Measurements from ENCODE around the gene PTPN3.
"Not testable (repeated sequence)": the region's sequence is repeated elsewhere in the genome, so short reads cannot be mapped to it uniquely, and the experiment has no call there.

PTPN3 gene

DNA sequence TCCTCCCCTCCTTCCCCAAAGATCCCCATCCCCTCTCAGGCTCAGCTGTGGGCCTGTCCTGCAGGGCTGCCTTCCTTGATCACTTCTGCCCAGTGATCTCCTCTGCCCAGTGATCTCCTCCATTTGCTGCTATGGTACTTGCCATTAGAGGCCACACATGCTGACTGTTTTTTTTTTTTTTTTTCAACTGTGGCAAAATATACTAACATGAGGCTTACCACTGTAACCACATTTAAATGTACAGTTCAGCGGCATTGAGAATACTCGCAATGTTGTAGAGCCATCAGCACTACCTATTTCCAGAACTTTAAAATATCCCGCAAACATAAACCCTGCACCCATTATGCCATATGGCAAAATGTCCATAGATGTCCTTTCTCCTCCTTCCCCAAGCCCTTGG is 115.5 kb downstream of the PTPN3 start:
- DNase-seq: no peak

DNA sequence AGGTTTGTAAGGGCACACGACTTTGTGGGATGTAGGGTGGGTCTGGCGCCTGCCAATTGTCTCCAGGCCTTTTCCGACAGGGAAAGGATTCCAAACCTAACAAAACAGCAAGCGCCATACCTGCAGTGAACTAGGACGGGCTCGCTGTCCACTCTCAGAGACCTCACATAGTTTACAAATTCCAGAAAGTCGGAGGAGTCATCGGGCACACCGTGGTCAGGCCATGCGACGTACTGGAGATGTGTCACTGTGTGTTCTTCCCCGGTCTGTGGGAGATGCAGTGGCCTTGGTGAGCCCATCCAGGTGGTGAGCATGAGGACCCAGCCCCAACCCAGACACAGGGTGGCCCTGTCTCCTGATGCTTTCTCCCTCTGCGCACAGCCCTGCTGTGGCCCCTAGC is 115.9 kb downstream of the PTPN3 start:
- no peak for DNase-seq

DNA sequence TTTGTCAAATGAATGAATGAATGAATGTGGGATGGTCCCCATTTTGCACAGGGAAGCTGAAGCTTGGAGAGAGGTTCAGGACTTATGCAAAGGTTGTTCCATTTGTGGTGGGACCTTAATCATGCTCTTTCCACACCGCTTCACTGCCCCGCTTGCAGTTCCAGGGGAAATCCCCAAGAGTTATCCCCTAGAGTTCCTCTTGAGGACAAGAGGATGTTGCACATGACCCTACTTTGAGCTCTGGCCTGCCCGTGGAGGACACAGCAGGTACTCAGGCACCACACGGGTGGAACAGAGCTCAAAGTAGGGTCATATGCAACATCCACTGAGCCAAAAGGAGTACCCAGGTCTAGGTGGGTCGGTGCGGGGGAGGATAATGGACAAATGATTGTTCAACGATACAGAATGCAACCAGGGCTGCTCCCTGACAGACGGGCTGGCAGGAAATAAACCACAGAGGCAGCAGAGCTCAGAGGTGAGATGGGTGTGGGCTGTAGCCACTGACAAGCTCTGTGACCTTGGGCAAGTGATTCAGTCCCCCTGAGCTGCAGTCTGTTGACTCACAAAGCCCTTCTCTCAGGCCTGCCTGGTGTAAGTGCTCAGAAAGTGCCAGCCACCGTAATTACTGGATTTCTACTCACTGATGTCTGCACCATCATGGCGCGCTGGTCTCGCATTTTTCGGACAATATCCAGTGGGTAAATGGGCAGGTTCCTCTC is 116.9 kb downstream of the PTPN3 start:
- no peak for DNase-seq

DNA sequence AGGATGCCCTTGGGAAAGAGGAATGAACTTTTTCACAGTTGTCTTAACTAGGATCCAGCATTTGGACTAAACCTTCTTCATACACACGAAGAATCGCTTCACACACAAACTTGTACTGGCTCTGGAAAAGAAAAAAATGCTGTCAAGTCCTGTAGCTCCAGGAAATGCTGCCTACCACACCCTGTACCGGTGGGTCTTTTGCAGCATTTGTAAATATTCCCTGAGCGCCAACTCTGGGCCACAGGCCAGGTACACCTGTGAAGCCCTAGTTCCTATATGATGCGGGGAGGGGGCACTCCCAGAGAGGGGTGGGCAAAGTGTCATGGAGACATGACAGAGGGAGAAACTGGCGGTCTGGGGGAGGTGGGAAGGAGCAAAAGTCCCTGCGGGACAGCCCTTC is 118.6 kb downstream of the PTPN3 start:
- no peak for DNase-seq

DNA sequence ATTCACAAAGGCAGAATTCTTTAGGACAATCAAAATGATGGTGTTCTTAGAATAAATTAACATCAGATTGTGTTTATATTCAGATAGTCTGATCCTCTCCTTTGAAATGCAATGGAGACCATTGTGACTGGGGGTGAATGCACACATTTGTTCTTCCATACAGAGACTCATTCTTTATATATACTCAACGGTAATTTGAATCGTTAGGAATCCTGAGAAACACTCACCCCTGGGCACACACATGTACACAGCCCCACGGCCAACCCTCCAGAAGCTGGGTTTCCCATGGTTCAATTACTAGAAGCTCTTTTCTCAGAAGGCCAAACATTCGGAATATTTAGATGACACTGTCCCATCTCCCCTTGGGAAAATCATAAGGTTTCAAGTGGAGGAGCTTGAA is 119.8 kb downstream of the PTPN3 start:
- no peak for DNase-seq

DNA sequence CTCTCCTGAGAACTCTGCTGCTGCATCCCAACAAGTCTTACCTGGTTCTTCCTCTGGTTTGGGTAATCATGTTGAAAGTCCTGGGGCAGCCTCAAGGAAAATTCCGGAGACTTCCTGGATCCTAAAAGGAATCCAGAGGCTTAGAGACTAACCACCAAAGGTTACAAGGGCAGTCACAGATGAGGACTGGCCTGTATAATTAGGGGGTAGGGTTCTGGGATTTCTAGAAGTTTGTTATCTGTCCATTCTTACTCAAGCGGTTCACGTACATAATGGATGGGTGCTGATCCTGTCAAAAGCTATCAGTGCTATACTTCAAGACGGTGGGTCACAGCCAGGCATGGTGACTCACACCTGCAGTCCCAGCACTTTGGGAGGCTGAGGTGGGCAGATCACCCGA is 125.9 kb downstream of the PTPN3 start:
- no peak for DNase-seq

DNA sequence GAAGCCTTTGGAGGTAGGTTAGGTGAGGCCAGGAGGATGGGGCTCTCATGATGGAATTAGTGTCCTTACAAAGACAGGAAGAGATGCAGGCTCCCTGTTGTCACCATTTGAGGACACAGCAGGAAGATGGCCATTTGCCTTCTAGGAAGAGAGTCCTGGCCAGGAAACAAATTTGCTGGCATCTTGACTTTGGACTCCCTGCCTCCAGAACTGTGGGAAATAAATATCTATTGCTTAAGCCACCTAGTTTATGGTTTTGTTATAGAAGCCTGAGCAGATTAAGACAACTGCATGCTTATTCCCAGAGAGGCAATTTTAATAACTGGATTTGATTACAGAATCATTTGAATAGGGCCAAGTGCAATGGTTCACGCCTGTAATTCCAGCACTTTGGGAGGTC is 126.7 kb downstream of the PTPN3 start:
- no peak for DNase-seq

DNA sequence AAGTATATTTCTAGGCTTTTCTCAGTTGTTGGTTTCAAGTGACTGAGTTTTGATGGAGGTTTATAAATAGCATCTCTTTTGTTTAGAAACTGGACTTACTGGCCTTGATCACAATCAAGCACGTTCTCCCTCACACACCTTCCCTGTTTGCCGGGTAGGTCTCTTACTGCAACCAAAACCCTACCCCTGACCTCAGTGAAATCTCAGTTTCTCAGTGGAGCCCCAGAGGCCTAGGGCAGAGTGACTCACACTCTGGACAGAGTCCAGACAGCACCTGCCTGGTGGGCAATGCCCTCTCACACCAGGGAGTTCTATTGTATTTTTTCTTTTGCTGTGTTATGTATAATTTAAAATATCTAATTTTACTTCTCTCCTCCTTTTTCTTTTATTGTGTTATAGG is 128.8 kb downstream of the PTPN3 start:
- no peak for DNase-seq

DNA sequence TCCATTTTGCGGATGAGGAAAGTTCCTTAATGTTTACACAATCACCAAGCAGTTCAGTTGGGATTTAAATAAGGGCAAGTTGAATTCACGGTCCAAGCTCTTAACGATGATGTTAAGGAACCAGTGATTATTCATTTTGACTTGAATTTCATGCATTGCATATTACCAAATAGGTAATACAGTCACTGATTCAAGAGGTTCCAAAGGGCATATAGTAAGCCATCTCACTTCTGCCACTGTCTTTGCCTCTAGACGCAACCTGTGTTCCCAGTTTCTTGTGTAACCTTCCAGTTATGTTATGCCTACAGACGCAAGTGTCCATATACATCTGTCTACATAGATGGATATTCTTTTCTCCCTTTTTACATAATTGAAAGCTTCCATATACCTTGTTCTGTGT is 137.3 kb downstream of the PTPN3 start:
- DNase-seq: no peak

DNA sequence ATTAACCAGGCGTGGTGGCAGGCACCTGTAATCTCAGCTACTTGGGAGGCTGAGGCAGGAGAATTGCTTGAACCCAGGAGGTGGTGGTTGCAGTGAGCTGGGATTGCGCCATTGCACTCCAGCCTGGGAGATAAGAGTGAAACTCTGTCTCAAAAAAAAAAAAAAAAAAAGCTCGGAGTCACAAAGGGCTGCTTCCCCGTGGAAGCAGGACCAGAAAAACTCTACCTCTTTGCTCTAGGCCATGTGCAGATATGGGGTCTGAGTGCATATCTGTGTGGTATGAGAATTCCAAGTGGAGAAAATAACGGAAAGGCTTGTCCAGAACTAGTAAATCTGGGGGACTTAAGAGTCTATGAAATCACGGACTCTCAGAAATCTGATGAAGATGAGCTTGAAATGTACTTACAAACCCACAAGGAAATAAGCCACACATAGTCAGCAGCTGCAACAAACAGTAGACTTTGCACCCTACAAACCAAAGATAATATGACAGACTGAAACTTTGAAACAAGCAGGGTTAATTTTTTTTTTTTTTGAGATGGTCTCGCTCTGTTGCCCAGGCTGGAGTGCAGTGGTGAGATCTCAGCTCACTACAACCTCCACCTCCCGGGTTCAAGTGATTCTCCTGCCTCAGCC is 139.0 kb downstream of the PTPN3 start:
- not testable (repeated sequence) for DNase-seq

DNA sequence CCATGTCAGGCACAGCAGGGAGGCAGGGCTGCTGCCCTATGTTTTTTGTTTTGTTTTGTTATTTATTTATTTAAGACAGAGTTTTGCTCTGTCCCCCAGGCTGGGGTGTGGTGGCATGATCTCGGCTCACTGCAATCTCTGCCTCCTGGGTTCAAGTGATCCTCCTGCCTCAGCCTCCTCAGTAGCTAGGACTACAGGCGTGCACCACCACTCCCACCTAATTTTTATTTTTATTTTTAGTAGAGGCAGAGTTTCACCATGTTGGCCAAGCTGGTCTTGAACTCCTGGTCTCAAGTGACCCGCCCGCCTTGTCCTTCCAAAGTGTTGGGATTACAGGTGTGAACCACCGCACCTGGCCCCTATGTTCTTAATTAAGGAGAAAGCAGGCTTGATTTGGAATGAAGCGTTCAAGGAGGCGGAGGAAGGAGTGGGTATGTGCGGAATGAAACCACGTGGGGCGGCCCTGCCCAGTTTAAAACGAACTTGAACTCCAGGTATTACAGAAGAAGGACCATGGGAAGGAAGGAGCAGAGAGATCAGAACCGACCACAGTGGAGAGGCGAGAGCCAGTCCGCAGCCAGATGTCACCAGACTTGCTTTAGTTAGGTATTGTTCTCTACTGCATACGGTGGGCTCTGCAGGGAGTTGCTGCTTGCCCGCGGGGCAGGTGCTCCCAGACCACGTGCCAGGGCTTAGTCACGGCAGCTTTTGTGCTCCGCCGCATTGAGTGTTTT is 142.4 kb downstream of the PTPN3 start:
- DNase-seq: no peak

DNA sequence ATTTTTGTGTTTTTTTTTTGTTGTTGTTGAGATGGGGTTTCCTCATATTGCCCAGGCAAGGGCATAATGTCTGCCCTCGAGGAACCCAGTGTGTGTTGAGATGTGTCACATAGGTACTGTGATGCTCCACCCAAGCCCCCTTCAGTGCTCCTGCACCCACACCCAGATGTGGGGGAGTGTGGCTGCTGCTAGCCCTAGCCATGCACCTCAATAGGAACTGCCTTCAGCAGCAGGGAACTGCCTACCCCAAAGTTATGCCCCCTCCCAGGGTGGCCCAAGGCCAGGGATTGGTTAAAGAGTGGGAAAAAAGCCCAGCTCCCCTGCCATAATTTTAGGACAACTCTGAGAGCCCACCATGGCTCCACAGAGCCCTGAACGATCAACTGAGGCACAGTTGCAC is 143.9 kb downstream of the PTPN3 start:
- no peak for DNase-seq

DNA sequence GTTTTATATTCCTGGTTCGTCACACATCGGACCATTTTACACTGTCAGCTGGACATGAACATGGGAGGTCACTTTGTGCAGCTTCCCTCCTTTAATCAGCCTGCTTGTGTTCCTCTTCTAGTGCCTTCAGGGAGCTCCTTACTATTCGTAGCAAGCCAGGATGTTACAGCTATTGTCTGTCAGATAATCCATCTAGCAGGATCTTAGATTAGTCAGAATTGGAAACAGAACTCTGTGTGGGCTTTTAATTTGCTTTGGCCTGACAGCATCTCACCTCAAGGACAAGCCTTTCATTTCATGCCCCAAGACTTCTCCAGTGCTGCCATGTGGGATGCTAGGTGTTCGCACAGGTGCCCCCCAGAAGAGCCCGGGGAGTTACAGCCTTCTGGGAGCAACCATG is 147.1 kb downstream of the PTPN3 start:
- no peak for DNase-seq

DNA sequence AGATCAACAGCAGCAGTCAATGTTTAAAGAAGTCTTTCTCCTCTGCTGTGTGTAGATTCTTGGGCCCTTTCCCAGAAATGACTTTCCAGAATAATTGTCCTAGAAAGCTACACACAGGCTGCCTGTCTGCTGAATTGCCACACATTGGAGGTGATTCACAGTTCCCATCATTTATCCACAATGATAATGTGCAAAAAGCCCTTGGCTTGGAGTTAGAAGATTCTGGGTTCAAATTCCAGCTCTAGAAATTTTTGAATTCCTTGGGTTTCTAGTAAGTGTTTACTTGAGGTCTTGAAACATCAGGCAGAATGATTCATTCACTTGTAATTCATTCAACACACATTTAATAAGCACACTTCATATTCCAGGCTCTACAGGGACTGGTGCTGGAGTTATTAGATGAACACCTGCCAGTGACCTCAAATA is 148.7 kb downstream of the PTPN3 start:
- DNase-seq: no peak

DNA sequence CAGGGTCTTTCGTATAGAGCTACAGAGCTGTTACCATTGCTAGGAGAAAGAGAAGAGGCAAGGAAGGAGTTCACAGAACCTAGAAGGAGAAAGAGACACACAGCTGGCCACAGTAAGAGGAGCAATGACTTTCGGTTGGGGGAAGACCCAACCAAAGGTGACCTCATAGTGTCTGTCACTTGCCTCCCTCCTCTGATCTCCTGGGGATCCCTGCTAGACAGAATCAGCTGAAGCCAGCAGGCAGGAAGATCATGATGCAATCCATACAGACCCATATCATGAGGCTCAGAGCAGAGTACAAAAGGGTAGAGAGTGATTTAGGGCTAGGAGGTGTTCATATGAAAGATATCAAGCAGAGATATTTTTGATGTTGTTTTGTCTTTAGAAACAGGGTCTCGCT is 151.2 kb downstream of the PTPN3 start:
- no peak for DNase-seq

DNA sequence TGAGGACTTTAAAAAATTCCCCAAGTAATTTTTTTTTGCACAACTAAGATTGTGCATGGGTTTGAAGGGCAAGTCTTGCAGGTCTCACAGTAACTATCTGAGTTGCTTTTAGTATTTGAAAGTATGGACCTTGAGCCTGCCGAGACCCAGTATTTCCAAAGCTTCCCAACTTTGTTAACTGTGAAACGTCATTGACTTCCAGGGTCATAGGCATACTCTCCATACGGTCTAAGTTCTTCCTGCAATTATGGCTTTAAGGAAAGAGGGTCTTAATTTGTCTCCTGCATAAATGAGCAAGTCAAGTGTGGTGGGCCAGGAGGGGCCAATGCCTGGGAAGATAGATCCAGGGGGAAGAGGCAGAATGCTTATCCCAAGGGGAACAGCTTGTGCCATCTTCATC is 153.2 kb downstream of the PTPN3 start:
- no peak for DNase-seq

DNA sequence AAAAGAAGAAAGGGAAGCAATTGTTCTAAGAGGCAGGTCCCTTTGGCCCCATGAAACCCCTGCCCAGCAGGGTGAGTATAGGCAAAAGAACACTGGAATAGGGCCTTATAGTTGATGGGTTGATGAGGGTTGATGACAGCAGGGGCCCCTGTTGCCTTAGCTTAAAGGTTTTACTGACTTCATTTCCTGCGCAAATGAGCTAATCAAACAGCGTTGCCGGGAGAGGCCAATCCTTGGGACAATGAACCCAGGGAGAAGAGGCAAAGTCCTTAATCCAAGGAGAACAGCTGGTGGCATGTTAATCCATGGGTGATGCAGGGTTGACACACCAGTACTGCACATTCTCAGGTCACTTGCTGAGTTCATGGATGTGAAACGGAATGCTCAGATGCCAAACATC is 155.2 kb downstream of the PTPN3 start:
- DNase-seq: no peak

DNA sequence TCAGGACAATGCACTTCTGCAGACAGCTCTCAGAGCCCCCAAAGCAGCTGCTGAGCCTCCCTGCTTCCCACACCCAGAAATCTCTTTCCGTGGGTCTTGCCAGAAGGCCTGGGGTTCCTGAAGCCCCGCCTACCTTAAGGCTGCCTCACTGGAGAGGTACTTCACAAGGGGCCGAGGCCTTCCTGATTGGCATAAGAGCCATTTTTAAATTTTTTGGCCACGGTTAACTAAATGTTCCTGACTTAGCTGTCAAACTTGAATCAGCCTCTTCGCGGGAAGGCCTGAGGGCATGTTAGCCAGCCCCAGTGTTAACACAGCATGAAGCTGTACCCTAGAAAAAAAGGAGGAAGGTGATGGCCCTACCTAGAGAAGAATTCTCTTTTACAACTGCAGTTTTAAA is 156.5 kb downstream of the PTPN3 start:
- no peak for DNase-seq

DNA sequence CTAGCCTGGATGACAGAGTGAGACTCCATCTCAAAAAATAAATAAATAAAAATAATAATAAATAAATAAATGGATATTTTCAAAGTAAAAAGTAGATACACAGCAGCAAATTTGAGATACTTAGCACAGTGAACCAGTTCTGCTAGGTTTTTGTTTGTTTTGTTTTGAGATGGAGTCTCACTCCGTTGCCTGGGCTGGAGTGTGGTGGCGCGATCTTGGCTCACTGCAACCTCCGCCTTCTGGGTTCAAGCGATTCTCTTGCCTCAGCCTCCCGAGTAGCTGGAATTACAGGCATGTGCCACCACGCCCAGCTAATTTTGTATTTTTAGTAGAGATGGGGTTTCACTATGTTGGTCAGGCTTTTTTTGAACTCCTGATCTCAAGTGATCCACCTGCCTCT is 157.1 kb downstream of the PTPN3 start:
- DNase-seq: not testable (repeated sequence)

DNA sequence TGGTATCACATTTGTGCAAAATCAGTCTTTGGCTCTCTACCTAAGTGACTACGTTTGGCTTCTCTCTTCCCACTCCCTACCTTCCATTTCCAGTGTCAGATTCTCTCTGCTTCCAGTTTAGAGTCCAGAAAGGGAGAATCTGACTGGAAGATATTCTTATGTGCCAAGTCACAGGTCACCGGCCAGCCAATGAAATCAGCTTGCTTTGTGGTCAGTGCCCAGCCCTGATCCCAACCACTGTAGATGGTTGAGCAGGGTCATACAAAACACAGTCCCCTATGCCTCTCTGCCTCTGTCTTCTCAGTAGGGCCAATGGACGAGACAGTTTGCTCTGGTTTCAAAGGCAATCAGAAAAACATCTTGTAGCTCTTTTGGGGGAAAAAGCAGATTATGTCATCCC is 161.7 kb downstream of the PTPN3 start:
- DNase-seq: no peak

DNA sequence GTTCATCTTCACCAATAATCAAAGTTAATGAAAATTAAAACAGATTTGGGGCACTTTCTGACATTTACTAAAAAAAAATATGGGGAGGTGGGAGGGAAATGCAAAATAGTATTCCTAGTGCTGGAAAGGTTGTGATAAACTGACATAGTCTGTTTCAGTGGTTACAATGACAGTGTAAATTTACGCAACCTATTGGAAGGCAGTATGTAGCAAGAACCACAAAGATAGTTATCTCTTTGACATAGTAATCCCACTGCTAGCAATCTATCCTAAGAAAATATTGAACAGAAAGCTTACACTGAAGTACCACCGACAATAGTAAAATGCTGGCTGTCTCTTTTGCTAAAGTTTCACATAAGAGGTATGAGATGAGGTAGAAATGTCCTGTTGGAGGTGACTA is 162.2 kb downstream of the PTPN3 start:
- DNase-seq: no peak

DNA sequence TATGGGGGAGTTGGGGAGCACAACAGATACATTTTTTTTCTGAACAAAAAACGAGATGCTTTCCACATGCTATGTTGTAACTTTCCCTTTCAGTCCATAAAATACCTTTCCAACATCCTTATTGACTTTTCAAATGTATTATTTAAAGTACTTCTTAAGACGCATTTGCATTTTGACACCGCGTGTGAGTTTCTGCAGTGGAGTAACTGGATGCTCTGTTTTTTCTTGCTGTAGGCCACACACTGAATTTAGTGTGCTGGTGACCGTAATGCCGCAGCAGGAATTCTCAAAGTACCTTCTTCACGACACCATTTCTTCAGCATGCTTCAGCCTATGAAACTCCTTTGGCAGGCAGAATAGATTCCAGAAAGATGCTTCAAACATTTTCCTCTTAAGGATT is 163.0 kb downstream of the PTPN3 start:
- no peak for DNase-seq

DNA sequence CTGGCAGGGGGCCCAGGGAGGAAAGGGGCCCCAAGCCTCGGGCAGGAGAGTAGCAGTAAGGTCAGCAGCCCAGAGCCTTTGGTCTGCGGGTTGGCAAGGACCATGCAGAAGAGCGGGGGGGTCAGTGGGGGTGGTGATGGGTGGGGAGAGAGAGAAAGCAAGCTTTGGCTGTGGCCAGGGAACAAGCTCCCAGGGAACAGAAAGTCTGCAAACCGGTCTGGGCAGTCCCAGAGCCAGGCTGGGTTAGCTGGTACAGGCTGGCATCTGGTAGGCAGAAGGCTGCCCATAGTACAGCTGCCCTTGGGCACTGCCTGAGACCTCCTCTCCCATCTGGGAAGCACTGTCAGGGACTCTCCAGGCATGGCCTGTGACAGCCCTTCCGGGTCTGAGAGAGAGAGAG is 166.8 kb downstream of the PTPN3 start:
- DNase-seq: no peak

DNA sequence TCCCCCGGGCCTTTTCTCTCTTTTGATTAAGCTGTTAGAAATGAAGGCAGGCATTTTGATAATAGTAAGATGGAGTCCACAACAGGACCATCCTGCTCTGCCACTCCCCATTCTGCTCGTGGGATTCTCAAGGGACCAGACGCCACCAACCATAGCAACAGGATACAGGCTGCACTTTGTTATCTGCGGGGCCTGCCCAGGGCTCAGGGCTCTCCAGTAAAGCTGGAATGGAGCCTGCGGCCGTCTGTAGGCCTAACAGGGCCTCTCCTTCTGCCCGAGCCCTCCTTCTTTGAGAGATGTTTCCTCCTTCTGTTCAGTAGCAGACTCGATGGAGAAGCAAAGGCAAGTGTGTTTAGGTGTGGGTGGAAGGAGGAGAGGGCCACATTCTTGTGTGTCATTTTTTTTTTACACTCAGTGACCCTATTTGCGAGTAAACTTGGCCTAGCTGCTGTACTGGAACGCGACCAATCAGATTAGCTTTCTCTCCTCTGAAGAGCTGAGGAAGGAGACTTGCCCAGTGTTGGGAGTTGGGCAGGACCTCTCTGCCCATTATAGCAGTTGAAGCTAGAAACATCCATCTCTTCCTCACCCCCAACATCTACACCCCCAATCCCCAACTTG is 168.4 kb downstream of the PTPN3 start:
- DNase-seq: no peak
